Hypothalamus (tissue), 51 donors: Measurements from ENCODE around the gene KRTAP20-3.

Experiments used
- DNase-seq, 51 donors: peaks; one replicate each; lab custom pipeline; 2025; lab: John Stamatoyannopoulos, UW

The KRTAP20-3 gene

GRCh38 chr21:30676737-30677136 lies 34.1 kb downstream of the KRTAP20-3 start:
- DNase-seq = no peak

- DNase-seq = no peak
Measured at GRCh38 chr21:30680586-30680985, 37.9 kb downstream of the KRTAP20-3 start.

DNA sequence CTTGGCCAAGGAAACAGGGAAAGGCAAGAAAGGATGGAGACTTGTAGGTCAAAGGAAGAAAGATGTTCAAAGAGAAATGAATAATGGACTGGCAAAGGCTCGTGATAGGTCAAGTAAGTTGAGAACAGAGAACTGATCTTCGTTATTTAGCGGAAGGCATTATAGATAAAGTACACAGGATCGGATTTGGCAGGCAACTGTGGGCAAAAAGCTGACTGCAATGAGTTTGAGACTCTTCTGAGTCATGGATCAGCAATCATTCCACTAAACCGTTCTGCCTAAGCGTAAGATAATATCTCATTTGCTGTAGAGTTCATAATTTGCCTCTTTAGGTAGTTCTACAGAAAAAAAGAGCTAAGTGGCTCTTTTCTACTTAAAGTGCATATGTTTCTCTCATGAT lies 41.8 kb downstream of the KRTAP20-3 start:
- DNase-seq = no peak

GRCh38 chr21:30689822-30690221 lies 47.2 kb downstream of the KRTAP20-3 start:
- no peak for DNase-seq
